ENCODE measurements around the gene NPBWR2.

The NPBWR2 gene

GRCh38 chr20:64080013-64080812 is 27.2 kb downstream of the NPBWR2 start, which contains the start of gene OPRL1:
Gene OPRL1 (plus strand): TSS chr20:64080082. CDS start chr20:64092721, 12,639 bp downstream.
- H3K27ac Mint-ChIP-seq (ENCODE audit: low read depth) = peak within 1 kb of the TSS; percentile 70
- H3K4me3 Mint-ChIP-seq = peak within 1 kb of the TSS; percentile 93
- ATAC-seq (replicated peaks; ENCODE audit: extremely low read depth, poor library complexity, severe bottlenecking) (peak; percentile 47), DNase-seq (ENCODE audit: low spot score in 2 of 2) (peak in 1 of 2 donors; percentile 55)
- H3K36me3 Mint-ChIP-seq (ENCODE audit: insufficient read depth) = peaks cover 10% of the 10 kb centered on the region
- peaks cover 60% of the 10 kb centered on the region for H3K4me1 Mint-ChIP-seq
- no peaks in the 10 kb centered on the region for H3K27me3 Mint-ChIP-seq
- no peaks in the 10 kb centered on the region for H3K9me3 Mint-ChIP-seq

- H3K4me3 Mint-ChIP-seq = peak within 1 kb of the TSS; percentile 93
- no peaks in the 10 kb centered on the region for H3K9me3 Mint-ChIP-seq
- peak within 1 kb of the TSS; percentile 70 for H3K27ac Mint-ChIP-seq (ENCODE audit: low read depth)
- H3K27me3 Mint-ChIP-seq = no peaks in the 10 kb centered on the region
- peaks cover 57% of the 10 kb centered on the region for H3K4me1 Mint-ChIP-seq
- peaks cover 13% of the 10 kb centered on the region for H3K36me3 Mint-ChIP-seq (ENCODE audit: insufficient read depth)
- peak; percentile 24 for ATAC-seq (replicated peaks; ENCODE audit: extremely low read depth, poor library complexity, severe bottlenecking)
- DNase-seq (ENCODE audit: low spot score in 2 of 2) = peak; percentile 40 to 48
Observed at GRCh38 chr20:64079273-64080012, 27.9 kb downstream of the NPBWR2 start, which contains the start of gene RGS19. Gene RGS19 (minus strand): TSS chr20:64079518. CDS start chr20:64076886, 2,632 bp downstream.

- peak overlapping the region; percentile 70 for H3K27ac Mint-ChIP-seq (ENCODE audit: low read depth)
- H3K4me1 Mint-ChIP-seq = peaks cover 52% of the 10 kb centered on the region
- DNase-seq (ENCODE audit: low spot score in 2 of 2) = no peak
- H3K36me3 Mint-ChIP-seq (ENCODE audit: insufficient read depth) = peaks cover 14% of the 10 kb centered on the region
- no peaks in the 10 kb centered on the region for H3K9me3 Mint-ChIP-seq
- no peak for ATAC-seq (replicated peaks; ENCODE audit: extremely low read depth, poor library complexity, severe bottlenecking)
- H3K4me3 Mint-ChIP-seq = peak overlapping the region; percentile 93
- no peaks in the 10 kb centered on the region for H3K27me3 Mint-ChIP-seq
Observed at GRCh38 chr20:64078934-64079272, 28.5 kb downstream of the NPBWR2 start.

- ATAC-seq (replicated peaks; ENCODE audit: extremely low read depth, poor library complexity, severe bottlenecking) (peak; percentile 66), DNase-seq (ENCODE audit: low spot score in 2 of 2) (peak; percentile 49 to 59)
- Mint-ChIP-seq H3K36me3 (ENCODE audit: insufficient read depth) (peaks cover 13% of the 10 kb centered on the region), H3K9me3 (no peaks in the 10 kb centered on the region), H3K27me3 (no peaks in the 10 kb centered on the region), H3K4me3 (peak overlapping the region; percentile 93), H3K4me1 (peaks cover 49% of the 10 kb centered on the region), H3K27ac (ENCODE audit: low read depth) (peak overlapping the region; percentile 70)
Observed at GRCh38 chr20:64077876-64078551, 29.4 kb downstream of the NPBWR2 start.

- H3K27ac Mint-ChIP-seq (ENCODE audit: low read depth) = peak overlapping the region; percentile 70
- DNase-seq (ENCODE audit: low spot score in 2 of 2) (no peak), ATAC-seq (replicated peaks; ENCODE audit: extremely low read depth, poor library complexity, severe bottlenecking) (peak; percentile 4)
- H3K4me3 Mint-ChIP-seq = peak overlapping the region; percentile 93
- peaks cover 44% of the 10 kb centered on the region for H3K4me1 Mint-ChIP-seq
- no peaks in the 10 kb centered on the region for H3K27me3 Mint-ChIP-seq
- peaks cover 13% of the 10 kb centered on the region for H3K36me3 Mint-ChIP-seq (ENCODE audit: insufficient read depth)
- H3K9me3 Mint-ChIP-seq = no peaks in the 10 kb centered on the region
Observed at GRCh38 chr20:64077541-64077875, 29.9 kb downstream of the NPBWR2 start.

- ATAC-seq (replicated peaks; ENCODE audit: extremely low read depth, poor library complexity, severe bottlenecking) = no peak
Observed at GRCh38 chr20:64077094-64077493, 30.3 kb downstream of the NPBWR2 start.

GRCh38 chr20:64076061-64076997 is 31.0 kb downstream of the NPBWR2 start:
- DNase-seq (ENCODE audit: low spot score in 2 of 2) (no peak), ATAC-seq (replicated peaks; ENCODE audit: extremely low read depth, poor library complexity, severe bottlenecking) (no peak)
- Mint-ChIP-seq H3K4me1 (peaks cover 33% of the 10 kb centered on the region), H3K9me3 (no peaks in the 10 kb centered on the region), H3K27ac (ENCODE audit: low read depth) (peak overlapping the region; percentile 71), H3K4me3 (peak overlapping the region; percentile 93), H3K27me3 (no peaks in the 10 kb centered on the region), H3K36me3 (ENCODE audit: insufficient read depth) (peaks cover 13% of the 10 kb centered on the region)

More at GRCh38 chr20:64077094-64077493, 30.3 kb downstream of the NPBWR2 start:
- no peaks in the 10 kb centered on the region for H3K27me3 Mint-ChIP-seq
- H3K4me3 Mint-ChIP-seq = peak overlapping the region; percentile 93
- H3K9me3 Mint-ChIP-seq = no peaks in the 10 kb centered on the region
- H3K36me3 Mint-ChIP-seq (ENCODE audit: insufficient read depth) = peaks cover 13% of the 10 kb centered on the region
- DNase-seq (ENCODE audit: low spot score in 2 of 2) = no peak
- peak overlapping the region; percentile 41 for H3K27ac Mint-ChIP-seq (ENCODE audit: low read depth)
- H3K4me1 Mint-ChIP-seq = peaks cover 40% of the 10 kb centered on the region

GRCh38 chr20:64075556-64075955 is 31.8 kb downstream of the NPBWR2 start:
- Mint-ChIP-seq H3K36me3 (ENCODE audit: insufficient read depth) (peaks cover 13% of the 10 kb centered on the region), H3K27ac (ENCODE audit: low read depth) (peak overlapping the region; percentile 71), H3K9me3 (no peaks in the 10 kb centered on the region), H3K4me3 (peak overlapping the region; percentile 93), H3K4me1 (peaks cover 29% of the 10 kb centered on the region), H3K27me3 (no peaks in the 10 kb centered on the region)
- DNase-seq (ENCODE audit: low spot score in 2 of 2) = no peak
- ATAC-seq (replicated peaks; ENCODE audit: extremely low read depth, poor library complexity, severe bottlenecking) = no peak

GRCh38 chr20:64074963-64075362 is 32.4 kb downstream of the NPBWR2 start:
- DNase-seq (ENCODE audit: low spot score in 2 of 2) = no peak
- Mint-ChIP-seq H3K4me3 (no peak overlapping the region), H3K36me3 (ENCODE audit: insufficient read depth) (peaks cover 12% of the 10 kb centered on the region), H3K27me3 (no peaks in the 10 kb centered on the region), H3K27ac (ENCODE audit: low read depth) (peak overlapping the region; percentile 71), H3K9me3 (no peaks in the 10 kb centered on the region), H3K4me1 (peaks cover 24% of the 10 kb centered on the region)
- no peak for ATAC-seq (replicated peaks; ENCODE audit: extremely low read depth, poor library complexity, severe bottlenecking)

GRCh38 chr20:64074184-64074789 is 33.1 kb downstream of the NPBWR2 start:
- no peaks in the 10 kb centered on the region for H3K9me3 Mint-ChIP-seq
- peaks cover 11% of the 10 kb centered on the region for H3K36me3 Mint-ChIP-seq (ENCODE audit: insufficient read depth)
- peaks cover 24% of the 10 kb centered on the region for H3K4me1 Mint-ChIP-seq
- H3K27me3 Mint-ChIP-seq = no peaks in the 10 kb centered on the region
- no peak overlapping the region for H3K27ac Mint-ChIP-seq (ENCODE audit: low read depth)
- no peak for DNase-seq (ENCODE audit: low spot score in 2 of 2)
- ATAC-seq (replicated peaks; ENCODE audit: extremely low read depth, poor library complexity, severe bottlenecking) = no peak
- H3K4me3 Mint-ChIP-seq = no peak overlapping the region

GRCh38 chr20:64073476-64074183 is 33.7 kb downstream of the NPBWR2 start:
- no peak for DNase-seq (ENCODE audit: low spot score in 2 of 2)
- H3K4me1 Mint-ChIP-seq = peaks cover 19% of the 10 kb centered on the region
- H3K27me3 Mint-ChIP-seq = no peaks in the 10 kb centered on the region
- no peak for ATAC-seq (replicated peaks; ENCODE audit: extremely low read depth, poor library complexity, severe bottlenecking)
- H3K9me3 Mint-ChIP-seq = no peaks in the 10 kb centered on the region
- H3K4me3 Mint-ChIP-seq = no peak overlapping the region
- H3K27ac Mint-ChIP-seq (ENCODE audit: low read depth) = no peak overlapping the region
- peaks cover 15% of the 10 kb centered on the region for H3K36me3 Mint-ChIP-seq (ENCODE audit: insufficient read depth)
